SU-DHL-6 (cell line): Measurements from ENCODE around the gene TREX2.

Source experiments
- H2AFZ ChIP-seq: fragments of 200-600 bp; sonication (generic); 2 replicates; pipeline ENCODE4 v1.6.1; 2014; ENCODE audit warnings: low read depth, mild to moderate bottlenecking, moderate library complexity, mixed read lengths, antibody characterized with exemption, low read length; ENCODE audit not compliant: severe bottlenecking
- H3F3A ChIP-seq: fragments of 200-600 bp; shearing (Covaris generic); 2 replicates; pipeline ENCODE4 v1.6.0; 2016; ENCODE audit warnings: antibody characterized with exemption, mild to moderate bottlenecking; ENCODE audit not compliant: insufficient read depth
- H3K27ac ChIP-seq: fragments of 200-600 bp; sonication (generic); 2 replicates; pipeline ENCODE4 v1.5.1; 2016; ENCODE audit warnings: low read depth, mild to moderate bottlenecking, low read length, moderate library complexity, mixed read lengths
- H3K27me3 ChIP-seq: fragments of 200-600 bp; sonication (generic), shearing (Covaris generic); 2 replicates; pipeline ENCODE4 v1.6.0; 2014; ENCODE audit warnings: mild to moderate bottlenecking, low read length
- H3K36me3 ChIP-seq: fragments of 200-600 bp; sonication (generic); 2 replicates; pipeline ENCODE4 v1.6.1; 2014; ENCODE audit warnings: mild to moderate bottlenecking, low read length, mixed read lengths
- H3K4me2 ChIP-seq: fragments of 300-600, 200-600 bp; shearing (Covaris generic), sonication (generic); 2 replicates; pipeline ENCODE4 v1.6.0; 2014; ENCODE audit warnings: low read length, low read depth, mild to moderate bottlenecking; ENCODE audit not compliant: poor library complexity, severe bottlenecking
- H3K4me3 ChIP-seq: fragments of 200-600 bp; sonication (generic); 2 replicates; pipeline ENCODE4 v1.5.1; 2014; ENCODE audit warnings: antibody characterized with exemption, low read length, mild to moderate bottlenecking, mixed read lengths; ENCODE audit not compliant: insufficient read depth, poor library complexity, severe bottlenecking
- H3K79me2 ChIP-seq: fragments of 200-600 bp; sonication (generic); 2 replicates; pipeline ENCODE4 v1.6.1; 2014; ENCODE audit warnings: mild to moderate bottlenecking, low read length, moderate library complexity; ENCODE audit not compliant: insufficient read depth
- H3K9ac ChIP-seq: fragments of 200-600 bp; sonication (generic); 2 replicates; pipeline ENCODE4 v1.7.0; 2014; ENCODE audit warnings: mild to moderate bottlenecking, low read length
- H3K9me2 ChIP-seq: fragments of 200-600 bp; sonication (generic); replicated peaks from 2 replicates; pipeline ENCODE4 v1.6.1; 2014; ENCODE audit warnings: low read length; ENCODE audit not compliant: insufficient read depth
- H3K9me3 ChIP-seq: fragments of 200-600 bp; sonication (generic); 2 replicates; pipeline ENCODE4 v1.6.1; 2014; ENCODE audit warnings: low read length, mixed read lengths; ENCODE audit not compliant: insufficient read depth
- H4K20me1 ChIP-seq: fragments of 200-600 bp; sonication (generic); 2 replicates; pipeline ENCODE4 v1.6.1; 2014; ENCODE audit warnings: low read depth, mild to moderate bottlenecking, antibody characterized with exemption, low read length, moderate library complexity, mixed read lengths
- CTCF ChIP-seq: fragments of 200-600 bp; sonication (generic); IDR thresholded peaks from one replicate; pipeline ENCODE4 v1.5.1; 2017; ENCODE audit warnings: antibody characterized with exemption, mild to moderate bottlenecking, low read length, moderate library complexity; ENCODE audit not compliant: insufficient read depth, poor library complexity, severe bottlenecking
- EZH2phosphoT487 ChIP-seq: fragments of 200-600 bp; sonication (generic), shearing (Covaris generic); conservative IDR thresholded peaks from 2 replicates; pipeline ENCODE4 v1.6.1; 2018; ENCODE audit warnings: mild to moderate bottlenecking, antibody characterized with exemption, low read length, moderate library complexity, mixed read lengths

The TREX2 gene

DNA sequence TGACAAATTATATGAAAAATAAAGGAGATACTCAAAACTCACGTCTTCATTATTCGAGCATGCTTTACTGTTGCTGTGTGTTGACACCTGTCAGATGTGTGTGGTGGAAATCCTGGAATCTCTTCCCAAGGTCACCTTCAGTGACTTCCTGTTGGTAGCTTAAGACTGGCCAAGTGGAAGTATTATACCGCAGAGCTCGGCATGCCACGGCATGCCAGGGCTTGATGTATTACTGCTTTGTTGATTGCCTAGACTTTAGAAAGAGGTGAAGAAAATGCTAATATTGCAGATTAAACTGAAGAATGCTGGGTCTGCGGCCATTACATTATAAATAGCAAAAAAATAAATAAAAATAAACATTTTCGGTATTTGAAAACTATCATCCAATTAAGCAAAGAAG, 4.6 kb downstream of the TREX2 start:
- no peak overlapping the region for H3K4me2 ChIP-seq
- H2AFZ ChIP-seq: no peak overlapping the region
- no peaks in the 10 kb centered on the region for H3K79me2 ChIP-seq
- no peaks in the 10 kb centered on the region for H3K36me3 ChIP-seq
- H3K4me3 ChIP-seq: no peak overlapping the region
- H3K9me3 ChIP-seq: no peaks in the 10 kb centered on the region
- no peaks in the 10 kb centered on the region for H4K20me1 ChIP-seq
- no peak overlapping the region for H3K9ac ChIP-seq
- H3F3A ChIP-seq: no peaks in the 10 kb centered on the region
- H3K27ac ChIP-seq: no peak overlapping the region
- TF ChIP-seq EZH2phosphoT487 (no peak), CTCF (no peak)
- H3K27me3 ChIP-seq: no peaks in the 10 kb centered on the region
- no peaks in the 10 kb centered on the region for H3K9me2 ChIP-seq

GRCh38 chrX:153440556-153441135, 5.2 kb downstream of the TREX2 start:
- Histone ChIP-seq H3K27me3 (no peaks in the 10 kb centered on the region), H3K4me2 (no peak overlapping the region), H3K4me3 (no peak overlapping the region), H3K9ac (no peak overlapping the region), H3K9me3 (no peaks in the 10 kb centered on the region), H3F3A (no peaks in the 10 kb centered on the region), H3K9me2 (no peaks in the 10 kb centered on the region), H2AFZ (no peak overlapping the region), H3K79me2 (no peaks in the 10 kb centered on the region), H4K20me1 (no peaks in the 10 kb centered on the region), H3K27ac (no peak overlapping the region), H3K36me3 (no peaks in the 10 kb centered on the region)
- TF ChIP-seq CTCF: no peak
- no peak for TF ChIP-seq EZH2phosphoT487

GRCh38 chrX:153439977-153440376, 5.9 kb downstream of the TREX2 start:
- Histone ChIP-seq H2AFZ (no peak overlapping the region), H3K79me2 (no peaks in the 10 kb centered on the region), H3K27me3 (no peaks in the 10 kb centered on the region), H3K4me2 (no peak overlapping the region), H3K9ac (no peak overlapping the region), H4K20me1 (no peaks in the 10 kb centered on the region), H3F3A (no peaks in the 10 kb centered on the region), H3K27ac (no peak overlapping the region), H3K9me2 (no peaks in the 10 kb centered on the region), H3K36me3 (no peaks in the 10 kb centered on the region), H3K9me3 (no peaks in the 10 kb centered on the region), H3K4me3 (no peak overlapping the region)
- TF ChIP-seq CTCF: no peak
- no peak for TF ChIP-seq EZH2phosphoT487
